NCI-H446 treated with DMSO at 0.1 percent for 48 hours (cell line): ENCODE data around the gene CYP4F11.
"Not testable (repeated sequence)": the region's sequence is repeated elsewhere in the genome, so short reads cannot be mapped to it uniquely, and the experiment has no call there.

Experiments
- DNase-seq: peaks from one replicate; lab custom pipeline; 2025; lab: John Stamatoyannopoulos, UW

Gene CYP4F11

DNA sequence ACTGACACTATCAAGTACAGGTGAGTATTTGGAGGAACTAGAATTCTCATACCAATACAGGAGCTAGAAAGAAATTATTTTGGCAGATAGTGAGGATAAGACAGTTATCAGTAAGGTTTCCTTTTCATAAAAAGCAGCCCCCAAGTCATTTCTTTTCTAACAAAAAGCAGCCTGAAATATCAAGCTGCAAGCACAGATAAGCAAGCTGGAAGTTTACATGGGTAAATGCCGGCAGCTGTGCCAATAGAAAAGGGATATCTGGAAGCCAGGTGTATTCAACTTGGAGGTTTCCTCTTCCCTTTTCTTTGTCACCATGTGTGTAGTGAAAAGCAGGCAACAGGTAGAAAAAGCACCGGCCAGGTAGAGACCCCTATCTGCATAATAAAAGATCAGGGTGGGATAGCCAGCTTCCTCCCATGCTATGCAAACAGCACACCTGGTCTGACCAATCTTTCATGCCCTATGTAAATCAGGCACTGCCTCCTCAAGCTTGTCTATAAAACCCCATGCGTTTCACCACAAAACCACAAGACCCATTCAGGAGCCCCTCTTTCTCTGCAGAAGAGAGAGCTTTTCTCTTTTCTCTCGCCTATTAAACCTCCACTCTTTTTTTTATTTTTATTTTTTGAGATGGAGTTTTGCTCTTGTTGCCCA is 59.4 kb downstream of the CYP4F11 start:
- no peak for DNase-seq

DNA sequence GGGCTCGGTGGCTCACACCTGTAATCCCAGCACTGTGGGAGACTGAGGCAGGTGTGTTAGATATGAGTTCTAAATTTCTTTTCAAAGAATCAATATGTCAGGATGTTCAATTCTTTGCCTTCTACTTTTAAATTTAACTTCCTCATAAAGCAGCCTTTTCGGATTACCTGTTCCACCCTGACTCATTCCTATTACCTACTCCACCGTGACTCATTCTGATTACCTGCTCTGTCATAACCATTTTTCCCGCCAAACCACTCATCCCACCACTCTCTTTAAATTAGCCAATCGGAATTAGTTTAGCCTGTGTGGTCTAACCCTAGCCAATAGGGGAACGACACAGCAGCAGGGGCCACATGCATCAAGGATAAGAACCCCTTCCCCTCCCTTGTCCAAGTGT is 60.6 kb downstream of the CYP4F11 start:
- not testable (repeated sequence) for DNase-seq

GRCh38 chr19:15871570-15871969 is 62.8 kb downstream of the CYP4F11 start:
- DNase-seq, result no peak

GRCh38 chr19:15869873-15870272 is 64.5 kb downstream of the CYP4F11 start:
- DNase-seq, result no peak

GRCh38 chr19:15869109-15869555 is 65.2 kb downstream of the CYP4F11 start:
- no peak for DNase-seq

GRCh38 chr19:15866636-15867035 is 67.7 kb downstream of the CYP4F11 start:
- no peak for DNase-seq

DNA sequence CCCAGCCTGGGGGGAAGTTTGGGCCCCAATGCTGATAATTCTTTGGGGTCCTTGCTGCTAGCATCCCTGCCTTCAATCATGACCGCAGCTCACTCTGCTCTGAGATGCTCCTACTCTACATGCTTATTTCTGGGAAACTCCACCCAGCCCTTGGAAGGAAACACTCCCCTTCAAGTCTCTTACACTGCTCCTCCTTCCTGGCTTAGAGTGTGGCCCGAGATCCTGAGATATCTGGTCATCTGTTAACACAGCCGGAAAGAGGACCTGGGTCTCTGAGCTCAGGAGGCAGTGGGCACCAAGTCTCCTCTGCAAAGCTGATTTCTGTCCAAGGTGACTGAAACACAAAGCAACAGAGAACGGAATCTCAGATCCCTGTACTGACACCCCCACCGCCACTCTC is 69.5 kb downstream of the CYP4F11 start:
- DNase-seq, result no peak

DNA sequence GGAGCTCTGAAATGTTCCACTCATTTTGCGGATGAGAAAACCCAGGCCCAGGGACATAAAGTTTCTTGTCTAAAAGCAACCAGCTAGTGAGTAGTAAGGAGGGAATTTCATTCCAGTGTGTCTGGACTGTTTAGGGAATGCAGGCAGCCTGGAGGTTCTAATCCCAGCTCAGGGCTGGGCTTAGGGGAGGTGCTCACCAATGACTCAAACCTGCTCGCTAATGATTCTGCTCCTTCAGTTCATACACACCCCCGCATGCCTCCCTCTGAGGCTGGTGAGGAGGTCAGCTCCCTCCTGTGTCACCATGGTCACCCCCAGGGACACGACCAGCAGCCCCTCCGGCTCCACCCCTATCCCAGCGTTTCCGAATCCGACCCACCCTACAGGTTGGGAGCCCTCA is 71.1 kb downstream of the CYP4F11 start:
- DNase-seq, result no peak

GRCh38 chr19:15862444-15862843 is 71.9 kb downstream of the CYP4F11 start:
- no peak for DNase-seq
